HG02981 (cell line): ENCODE results near the gene KDM4E.
"Not testable (repeated sequence)": the region's sequence is repeated elsewhere in the genome, so short reads cannot be mapped to it uniquely, and the experiment has no call there.

Experiments used
- ATAC-seq: cut with Tn5 transposase; IDR thresholded peaks from one replicate; pipeline ENCODE4 v1.9.1; 2021; ENCODE audit warnings: mild to moderate bottlenecking, moderate library complexity; ENCODE audit not compliant: unreplicated experiment

KDM4E gene

GRCh38 chr11:95024958-95025357, at the start of gene KDM4E:
Gene KDM4E (plus strand): TSS chr11:95025258. CDS start chr11:95025558, 300 bp downstream.
- no peak for ATAC-seq

GRCh38 chr11:94975599-94975998, 49.5 kb upstream of the KDM4E start:
- no peak for ATAC-seq

- no peak for ATAC-seq
These were observed 37.7 kb upstream of the KDM4E start for GRCh38 chr11:94987378-94987777.

- no peak for ATAC-seq
These were observed 36.3 kb upstream of the KDM4E start for GRCh38 chr11:94988748-94989147.

- no peak for ATAC-seq
These were observed 31.6 kb upstream of the KDM4E start for GRCh38 chr11:94993400-94993943.

- no peak for ATAC-seq
These were observed 27.6 kb upstream of the KDM4E start for GRCh38 chr11:94997437-94997836.

- ATAC-seq = no peak
These were observed 26.8 kb upstream of the KDM4E start for GRCh38 chr11:94998285-94998684.

- ATAC-seq = no peak
These were observed 21.3 kb upstream of the KDM4E start for GRCh38 chr11:95003716-95004115.

GRCh38 chr11:95005642-95006041, 19.4 kb upstream of the KDM4E start:
- no peak for ATAC-seq

GRCh38 chr11:95011376-95011775, 13.7 kb upstream of the KDM4E start:
- no peak for ATAC-seq

GRCh38 chr11:95014184-95014821, 10.8 kb upstream of the KDM4E start:
- ATAC-seq = no peak

GRCh38 chr11:95016139-95016538, 8.9 kb upstream of the KDM4E start:
- no peak for ATAC-seq

GRCh38 chr11:95021468-95021867, 3.6 kb upstream of the KDM4E start:
- not testable (repeated sequence) for ATAC-seq

GRCh38 chr11:95025594-95025993, 536 bp downstream of the KDM4E start:
- not testable (repeated sequence) for ATAC-seq

GRCh38 chr11:95028357-95028756, 3.3 kb downstream of the KDM4E start:
- no peak for ATAC-seq

GRCh38 chr11:95033051-95033450, 8.0 kb downstream of the KDM4E start:
- ATAC-seq = no peak

GRCh38 chr11:95035316-95035715, 10.3 kb downstream of the KDM4E start:
- ATAC-seq = no peak

GRCh38 chr11:95037356-95038035, 12.4 kb downstream of the KDM4E start:
- not testable (repeated sequence) for ATAC-seq

GRCh38 chr11:95042239-95042638, 17.2 kb downstream of the KDM4E start:
- ATAC-seq = no peak

GRCh38 chr11:95042906-95043305, 17.8 kb downstream of the KDM4E start:
- ATAC-seq = no peak

GRCh38 chr11:95044010-95044409, 19.0 kb downstream of the KDM4E start:
- no peak for ATAC-seq

GRCh38 chr11:95045812-95046211, 20.8 kb downstream of the KDM4E start:
- no peak for ATAC-seq
